Mesothelial cell of epicardium (in vitro differentiated cells): Measurements from ENCODE around the gene DBP. TPM values are rescaled to one million over a fixed set of nuclear protein-coding genes. Genes with fewer than 3 reads are reported as not detected.

Experiments used
- DNase-seq, 2 experiments: peaks; one replicate each; pipeline ENCODE4 v3.0.0; 2021; ENCODE audit warnings: low spot score in 2 of 2; ENCODE audit not compliant: unreplicated experiment in 2 of 2
- H3K27ac Mint-ChIP-seq: 2 replicates; pipeline ENCODE4 v1.8.0; 2021; ENCODE audit warnings: mixed read lengths
- H3K27me3 Mint-ChIP-seq: 2 replicates; pipeline ENCODE4 v1.8.0; 2021; ENCODE audit warnings: low read depth, mixed read lengths
- H3K36me3 Mint-ChIP-seq: 2 replicates; pipeline ENCODE4 v1.8.0; 2021; ENCODE audit warnings: mixed read lengths
- H3K4me1 Mint-ChIP-seq: 2 replicates; pipeline ENCODE4 v1.8.0; 2021; ENCODE audit warnings: mixed read lengths
- H3K4me3 Mint-ChIP-seq: 2 replicates; pipeline ENCODE4 v1.8.0; 2021; ENCODE audit warnings: mild to moderate bottlenecking, moderate library complexity, mixed read lengths
- H3K9me3 Mint-ChIP-seq: 2 replicates; pipeline ENCODE4 v1.8.0; 2021; ENCODE audit warnings: mixed read lengths
- total RNA-seq: library from RNA; stranded (reverse); gene quantifications from 3 replicates; pipeline ENCODE4 v1.2.1, GENCODE V29; 2021
- TF ChIP-seq, protein P1 (sequence below): fragments of 200-600 bp; sonication (generic); IDR thresholded peaks from one replicate; pipeline ENCODE4 v1.5.0; 2021; ENCODE audit warnings: antibody characterized with exemption; ENCODE audit not compliant: unreplicated experiment

DBP gene
- total RNA-seq, 1 donor from 2014 or later: 13.1 TPM

DNA sequence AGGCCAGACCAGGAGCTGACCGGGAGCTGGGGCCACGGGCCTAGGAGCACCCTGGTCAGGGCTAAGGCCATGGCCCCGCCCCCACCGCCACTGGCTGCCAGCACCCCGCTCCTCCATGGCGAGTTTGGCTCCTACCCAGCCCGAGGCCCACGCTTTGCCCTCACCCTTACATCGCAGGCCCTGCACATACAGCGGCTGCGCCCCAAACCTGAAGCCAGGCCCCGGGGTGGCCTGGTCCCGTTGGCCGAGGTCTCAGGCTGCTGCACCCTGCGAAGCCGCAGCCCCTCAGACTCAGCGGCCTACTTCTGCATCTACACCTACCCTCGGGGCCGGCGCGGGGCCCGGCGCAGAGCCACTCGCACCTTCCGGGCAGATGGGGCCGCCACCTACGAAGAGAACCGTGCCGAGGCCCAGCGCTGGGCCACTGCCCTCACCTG is 11.3 kb downstream of the DBP start:
- TF ChIP-seq, protein P1, sequence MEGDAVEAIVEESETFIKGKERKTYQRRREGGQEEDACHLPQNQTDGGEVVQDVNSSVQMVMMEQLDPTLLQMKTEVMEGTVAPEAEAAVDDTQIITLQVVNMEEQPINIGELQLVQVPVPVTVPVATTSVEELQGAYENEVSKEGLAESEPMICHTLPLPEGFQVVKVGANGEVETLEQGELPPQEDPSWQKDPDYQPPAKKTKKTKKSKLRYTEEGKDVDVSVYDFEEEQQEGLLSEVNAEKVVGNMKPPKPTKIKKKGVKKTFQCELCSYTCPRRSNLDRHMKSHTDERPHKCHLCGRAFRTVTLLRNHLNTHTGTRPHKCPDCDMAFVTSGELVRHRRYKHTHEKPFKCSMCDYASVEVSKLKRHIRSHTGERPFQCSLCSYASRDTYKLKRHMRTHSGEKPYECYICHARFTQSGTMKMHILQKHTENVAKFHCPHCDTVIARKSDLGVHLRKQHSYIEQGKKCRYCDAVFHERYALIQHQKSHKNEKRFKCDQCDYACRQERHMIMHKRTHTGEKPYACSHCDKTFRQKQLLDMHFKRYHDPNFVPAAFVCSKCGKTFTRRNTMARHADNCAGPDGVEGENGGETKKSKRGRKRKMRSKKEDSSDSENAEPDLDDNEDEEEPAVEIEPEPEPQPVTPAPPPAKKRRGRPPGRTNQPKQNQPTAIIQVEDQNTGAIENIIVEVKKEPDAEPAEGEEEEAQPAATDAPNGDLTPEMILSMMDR: no peak
- H3K4me3 Mint-ChIP-seq: no peak overlapping the region
- H3K9me3 Mint-ChIP-seq: no peaks in the 10 kb centered on the region
- no peaks in the 10 kb centered on the region for H3K36me3 Mint-ChIP-seq
- no peaks in the 10 kb centered on the region for H3K27me3 Mint-ChIP-seq
- peaks cover 42% of the 10 kb centered on the region for H3K4me1 Mint-ChIP-seq
- DNase-seq: no peak
- H3K27ac Mint-ChIP-seq: no peak overlapping the region

DNA sequence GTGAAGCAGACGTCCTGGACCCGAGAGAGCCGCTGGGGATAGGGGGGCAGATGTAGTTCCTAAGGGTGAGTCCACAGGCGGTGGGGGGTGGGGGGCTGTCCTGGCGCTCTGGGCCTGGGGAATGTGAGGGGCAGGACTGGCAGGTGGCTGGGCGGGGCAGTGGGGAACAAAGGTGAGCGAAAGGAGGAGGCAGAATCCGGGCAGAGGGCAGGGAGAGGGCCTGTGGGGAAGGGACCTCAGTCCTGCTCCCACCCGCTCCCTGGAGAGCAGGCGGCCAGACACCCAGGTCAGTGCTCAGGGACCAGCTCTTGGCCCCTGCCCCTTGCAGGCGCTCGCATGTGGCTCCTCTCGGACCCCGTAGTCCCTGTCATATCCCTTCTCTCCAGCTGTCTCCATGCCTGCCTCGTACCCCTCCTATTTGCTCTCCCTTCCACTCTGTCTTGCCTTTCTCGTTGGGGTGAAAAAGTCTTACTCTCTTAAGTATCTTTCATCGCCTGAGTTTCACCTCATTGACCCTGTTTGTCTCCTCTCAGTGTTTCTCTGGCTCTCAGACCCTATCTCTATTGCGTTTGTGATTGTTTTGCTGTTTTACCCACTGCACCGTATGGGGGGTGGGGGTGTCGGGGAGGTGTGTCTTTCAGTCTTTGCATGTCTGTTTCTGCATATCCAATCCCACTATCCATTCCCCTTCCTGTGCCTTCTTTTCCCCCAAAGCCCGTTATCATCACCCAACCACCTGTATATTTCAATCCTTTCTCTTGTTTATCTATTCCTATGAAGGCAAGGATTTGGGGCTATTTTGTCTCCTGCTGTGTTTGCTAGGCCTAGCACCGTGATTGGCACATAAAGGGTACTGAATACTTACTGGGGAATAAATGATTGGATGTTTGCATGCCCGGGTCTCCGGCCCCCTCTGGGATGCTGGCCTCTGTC is 12.1 kb downstream of the DBP start:
- H3K36me3 Mint-ChIP-seq: no peaks in the 10 kb centered on the region
- H3K4me1 Mint-ChIP-seq: peaks cover 34% of the 10 kb centered on the region
- TF ChIP-seq, protein P1: no peak
- H3K27ac Mint-ChIP-seq: peak overlapping the region; percentile 79
- no peak for DNase-seq
- no peaks in the 10 kb centered on the region for H3K27me3 Mint-ChIP-seq
- no peaks in the 10 kb centered on the region for H3K9me3 Mint-ChIP-seq
- peak overlapping the region; percentile 76 for H3K4me3 Mint-ChIP-seq

DNA sequence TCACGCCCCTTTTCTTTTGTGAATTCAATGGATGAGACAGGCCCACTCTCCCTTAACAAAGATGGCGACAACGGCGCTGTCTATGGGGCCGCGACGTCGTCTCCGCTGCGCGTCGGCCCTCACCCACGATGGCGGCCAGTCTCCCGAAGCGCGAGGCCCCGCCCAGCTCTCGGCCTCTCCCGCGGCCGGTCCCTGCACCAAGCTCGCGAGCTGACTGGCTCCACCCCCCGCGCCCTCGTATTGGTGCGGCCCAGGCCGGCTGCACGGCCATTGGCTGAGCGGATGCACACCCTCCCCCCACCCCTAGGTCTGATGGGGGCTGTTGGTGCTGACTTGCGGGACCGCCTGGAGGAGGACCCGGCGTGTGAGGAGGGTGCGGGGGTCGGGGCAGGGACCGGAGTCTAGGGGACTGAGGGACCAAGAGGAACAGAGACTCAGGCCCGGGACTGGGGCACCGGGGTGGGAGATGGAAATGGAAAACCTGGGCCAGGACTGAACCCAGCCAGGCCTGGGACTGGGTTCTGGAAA is 13.0 kb downstream of the DBP start:
- Mint-ChIP-seq H3K9me3 (no peaks in the 10 kb centered on the region), H3K4me3 (peak overlapping the region; percentile 76), H3K27me3 (no peaks in the 10 kb centered on the region), H3K36me3 (no peaks in the 10 kb centered on the region), H3K4me1 (peaks cover 35% of the 10 kb centered on the region), H3K27ac (peak overlapping the region; percentile 97)
- DNase-seq: peak; percentile 96 to 98
- TF ChIP-seq, protein P1: no peak

DNA sequence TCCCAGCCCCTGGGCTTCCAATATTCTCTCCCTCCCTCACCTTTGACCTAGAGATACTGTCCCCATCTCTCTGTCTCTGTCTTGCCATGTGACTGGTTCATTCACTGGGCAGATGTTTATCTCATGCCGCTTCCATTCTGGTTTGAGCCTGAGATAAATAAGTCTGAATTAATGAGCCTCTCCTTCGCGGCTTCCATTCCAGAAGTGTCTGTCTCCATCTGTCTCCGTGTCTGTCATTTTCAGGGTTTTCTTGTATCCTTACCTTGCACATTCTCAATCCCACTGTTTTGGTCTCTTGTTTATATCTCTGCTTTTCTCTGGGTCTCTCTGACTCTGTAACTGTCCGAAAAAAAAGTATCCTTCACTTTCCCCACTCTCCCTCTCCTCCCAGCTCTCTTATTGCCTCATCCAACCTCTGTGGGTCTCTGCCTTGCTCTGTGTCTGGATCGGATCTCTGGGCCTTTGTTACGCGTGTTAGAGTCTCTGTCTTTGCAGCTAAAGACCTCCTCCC is 13.6 kb downstream of the DBP start:
- Mint-ChIP-seq H3K36me3 (no peaks in the 10 kb centered on the region), H3K9me3 (no peaks in the 10 kb centered on the region), H3K27me3 (no peaks in the 10 kb centered on the region), H3K4me1 (peaks cover 36% of the 10 kb centered on the region), H3K27ac (peak overlapping the region; percentile 97), H3K4me3 (peak overlapping the region; percentile 76)
- no peak for DNase-seq
- TF ChIP-seq, protein P1: no peak

DNA sequence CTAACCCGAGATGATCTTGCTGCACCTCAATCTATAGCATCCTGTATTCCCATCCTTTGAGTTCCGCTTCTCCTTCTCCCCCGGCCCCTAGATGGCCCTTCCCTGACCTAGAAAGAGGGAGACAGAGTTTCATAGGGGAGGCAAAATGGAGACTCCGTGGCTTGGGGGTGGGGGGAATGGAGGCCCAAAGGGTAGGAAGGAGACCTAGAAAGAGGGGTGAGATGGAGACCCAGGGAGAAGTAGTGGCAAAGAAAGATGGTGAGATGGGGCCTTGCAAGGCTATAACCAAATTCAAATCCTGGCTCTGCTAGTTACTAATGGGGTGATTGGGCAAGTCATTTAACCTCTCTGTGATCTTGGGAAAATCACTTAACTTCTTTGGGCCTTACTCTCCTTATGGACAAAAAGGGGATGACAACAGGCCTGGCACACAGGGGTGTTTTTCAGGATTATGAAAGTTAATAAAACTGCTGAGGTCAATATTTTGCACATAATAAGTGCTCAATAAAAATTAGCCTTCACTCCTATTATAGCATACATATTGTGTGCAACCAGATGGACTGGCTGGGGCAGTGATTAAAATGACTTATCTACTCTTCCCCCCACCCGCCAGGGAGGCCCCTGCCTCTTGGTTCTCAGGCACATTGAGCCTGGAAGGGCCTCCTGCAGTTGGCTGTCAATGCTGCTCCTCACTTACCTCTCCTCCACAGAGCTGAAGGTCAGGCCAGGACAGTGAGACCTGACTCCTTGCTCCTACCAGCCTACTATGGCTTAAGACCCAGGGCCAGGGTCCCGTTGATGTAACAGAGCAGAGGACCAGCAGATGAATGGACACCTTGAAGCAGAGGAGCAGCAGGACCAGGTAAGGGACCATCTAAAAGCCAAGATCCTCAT is 17.2 kb downstream of the DBP start:
- no peak for DNase-seq
- Mint-ChIP-seq H3K9me3 (no peaks in the 10 kb centered on the region), H3K4me3 (peak overlapping the region; percentile 99), H3K4me1 (peaks cover 57% of the 10 kb centered on the region), H3K27me3 (no peaks in the 10 kb centered on the region), H3K36me3 (peaks cover 5% of the 10 kb centered on the region), H3K27ac (peak overlapping the region; percentile 99)
- TF ChIP-seq, protein P1: no peak
